SK-N-SH (cell line): ENCODE results near the gene ASCL5.

Experiments
- EZH2phosphoT487 ChIP-seq: fragments of 200-600 bp; sonication (generic); IDR thresholded peaks from 2 replicates; pipeline ENCODE4 v1.6.1; 2017; ENCODE audit warnings: low read depth, mixed run types, mild to moderate bottlenecking, antibody characterized with exemption, moderate library complexity, borderline replicate concordance
- FOSL2 ChIP-seq: IDR thresholded peaks from 2 replicates; pipeline ENCODE4 v1.4.0; 2012; ENCODE audit warnings: low read depth, mild to moderate bottlenecking, moderate library complexity, borderline replicate concordance
- FOXJ3 ChIP-seq: sonication (generic); formaldehyde crosslinking; IDR thresholded peaks from 2 replicates; pipeline ENCODE4 v1.5.1; 2020; ENCODE audit warnings: mild to moderate bottlenecking, missing genetic modification reagents
- JUND ChIP-seq: IDR thresholded peaks from 2 replicates; pipeline ENCODE4 v1.4.0; 2012
- MAX ChIP-seq: IDR thresholded peaks from 2 replicates; pipeline ENCODE4 v1.4.0; 2012; ENCODE audit warnings: low read depth
- MXI1 ChIP-seq: IDR thresholded peaks from 2 replicates; pipeline ENCODE4 v1.6.1; 2012; ENCODE audit warnings: mild to moderate bottlenecking, low read depth, low read length, improper control_type of control experiment
- POLR2AphosphoS5 ChIP-seq: IDR thresholded peaks from 2 replicates; pipeline ENCODE4 v1.6.1; 2012; ENCODE audit warnings: low read depth, low read length
- REST ChIP-seq: IDR thresholded peaks from 2 replicates; pipeline ENCODE4 v1.6.1; 2012; ENCODE audit warnings: mild to moderate bottlenecking, low read depth, low read length, moderate library complexity
- SIN3A ChIP-seq: IDR thresholded peaks from 2 replicates; pipeline ENCODE4 v1.6.1; 2012; ENCODE audit warnings: low read depth, mild to moderate bottlenecking, low read length, moderate library complexity, borderline replicate concordance
- TF ChIP-seq, protein P1 (sequence below): fragments of 200-600 bp; sonication (generic); IDR thresholded peaks from 2 replicates; pipeline ENCODE4 v1.6.1; 2017; ENCODE audit warnings: antibody characterized with exemption, mild to moderate bottlenecking, moderate library complexity

- TF ChIP-seq EZH2phosphoT487, result no peak
- no peak for TF ChIP-seq MAX
- no peak for TF ChIP-seq REST
- TF ChIP-seq JUND, result no peak
- TF ChIP-seq, protein P1, sequence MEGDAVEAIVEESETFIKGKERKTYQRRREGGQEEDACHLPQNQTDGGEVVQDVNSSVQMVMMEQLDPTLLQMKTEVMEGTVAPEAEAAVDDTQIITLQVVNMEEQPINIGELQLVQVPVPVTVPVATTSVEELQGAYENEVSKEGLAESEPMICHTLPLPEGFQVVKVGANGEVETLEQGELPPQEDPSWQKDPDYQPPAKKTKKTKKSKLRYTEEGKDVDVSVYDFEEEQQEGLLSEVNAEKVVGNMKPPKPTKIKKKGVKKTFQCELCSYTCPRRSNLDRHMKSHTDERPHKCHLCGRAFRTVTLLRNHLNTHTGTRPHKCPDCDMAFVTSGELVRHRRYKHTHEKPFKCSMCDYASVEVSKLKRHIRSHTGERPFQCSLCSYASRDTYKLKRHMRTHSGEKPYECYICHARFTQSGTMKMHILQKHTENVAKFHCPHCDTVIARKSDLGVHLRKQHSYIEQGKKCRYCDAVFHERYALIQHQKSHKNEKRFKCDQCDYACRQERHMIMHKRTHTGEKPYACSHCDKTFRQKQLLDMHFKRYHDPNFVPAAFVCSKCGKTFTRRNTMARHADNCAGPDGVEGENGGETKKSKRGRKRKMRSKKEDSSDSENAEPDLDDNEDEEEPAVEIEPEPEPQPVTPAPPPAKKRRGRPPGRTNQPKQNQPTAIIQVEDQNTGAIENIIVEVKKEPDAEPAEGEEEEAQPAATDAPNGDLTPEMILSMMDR, result no peak
- TF ChIP-seq MXI1, result no peak
- TF ChIP-seq SIN3A, result no peak
- TF ChIP-seq FOSL2, result no peak
- no peak for TF ChIP-seq FOXJ3 (CRISPR knock-in tag)
- TF ChIP-seq POLR2AphosphoS5, result no peak
These were observed 30.9 kb downstream of the ASCL5 start for GRCh38 chr1:201096041-201096461.
